ENCODE measurements around the gene PTDSS2.

The PTDSS2 gene

DNA sequence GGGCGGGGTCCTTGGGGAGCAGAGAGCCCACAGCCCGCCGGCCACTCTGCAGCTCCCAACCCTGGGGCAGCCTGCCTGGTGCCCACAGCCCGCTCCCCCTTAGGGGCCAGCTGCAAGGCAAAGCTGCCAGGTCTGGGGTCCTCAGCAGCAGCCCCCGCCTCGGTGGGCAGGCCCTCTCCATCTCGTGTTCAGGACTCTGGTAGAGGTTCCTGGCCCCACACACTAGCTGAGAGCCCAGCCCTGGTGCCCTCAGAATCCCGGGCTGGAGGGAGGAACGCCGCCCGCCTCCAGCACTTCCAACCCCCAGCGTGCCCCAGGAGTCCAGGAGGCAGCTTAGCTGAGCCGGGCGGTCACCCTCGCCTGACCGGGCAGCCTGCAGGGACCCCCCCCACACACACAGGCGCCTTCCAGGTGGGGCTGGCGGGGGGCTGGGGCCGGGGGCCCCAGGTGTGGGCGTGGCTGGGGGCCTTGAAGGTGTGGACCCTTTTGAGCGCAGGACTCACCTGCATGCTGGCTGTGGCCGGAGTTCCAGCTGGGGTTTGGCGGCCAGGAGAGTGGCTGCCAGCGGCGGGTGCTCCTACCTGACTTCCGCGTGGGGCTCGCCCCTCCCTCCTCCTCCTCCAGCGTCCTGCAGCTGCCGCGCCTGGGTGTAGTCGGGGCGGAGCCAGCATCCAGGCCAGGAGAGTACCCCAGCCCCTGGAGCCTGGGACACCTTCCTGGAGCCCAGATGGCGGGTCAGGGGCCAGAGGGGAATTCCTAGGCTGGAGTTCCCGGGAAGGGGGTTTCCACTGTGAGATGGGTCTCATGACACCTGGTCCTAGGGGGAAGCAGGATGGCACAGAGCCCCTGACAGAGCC, 8.4 kb upstream of the PTDSS2 start, which contains the start of gene ANO9:
TSS of gene ANO9 (minus strand) at position 594 of the 857 bp plus-strand sequence. CDS start at position 509, 85 bp downstream.
- DNase-seq (ENCODE audit: low read depth, low spot score) = no peak
- CTCF ChIA-PET = interaction anchor here (0.7 to 3.8 kb wide), 2 partner anchors 8 to 235 kb away, joined by 3 to 39 read pairs; partner anchors contain the start of gene PTDSS2
- H3K4me3 ChIP-seq (ENCODE audit: low read depth, low read length) = no peak within 1 kb of the TSS
- POLR2A ChIA-PET = no interaction called here
- TF ChIP-seq, protein P1, sequence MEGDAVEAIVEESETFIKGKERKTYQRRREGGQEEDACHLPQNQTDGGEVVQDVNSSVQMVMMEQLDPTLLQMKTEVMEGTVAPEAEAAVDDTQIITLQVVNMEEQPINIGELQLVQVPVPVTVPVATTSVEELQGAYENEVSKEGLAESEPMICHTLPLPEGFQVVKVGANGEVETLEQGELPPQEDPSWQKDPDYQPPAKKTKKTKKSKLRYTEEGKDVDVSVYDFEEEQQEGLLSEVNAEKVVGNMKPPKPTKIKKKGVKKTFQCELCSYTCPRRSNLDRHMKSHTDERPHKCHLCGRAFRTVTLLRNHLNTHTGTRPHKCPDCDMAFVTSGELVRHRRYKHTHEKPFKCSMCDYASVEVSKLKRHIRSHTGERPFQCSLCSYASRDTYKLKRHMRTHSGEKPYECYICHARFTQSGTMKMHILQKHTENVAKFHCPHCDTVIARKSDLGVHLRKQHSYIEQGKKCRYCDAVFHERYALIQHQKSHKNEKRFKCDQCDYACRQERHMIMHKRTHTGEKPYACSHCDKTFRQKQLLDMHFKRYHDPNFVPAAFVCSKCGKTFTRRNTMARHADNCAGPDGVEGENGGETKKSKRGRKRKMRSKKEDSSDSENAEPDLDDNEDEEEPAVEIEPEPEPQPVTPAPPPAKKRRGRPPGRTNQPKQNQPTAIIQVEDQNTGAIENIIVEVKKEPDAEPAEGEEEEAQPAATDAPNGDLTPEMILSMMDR (IDR thresholded peaks at IDR 0.05; ENCODE audit: insufficient read depth, low read length, missing control alignments) = no peak

DNA sequence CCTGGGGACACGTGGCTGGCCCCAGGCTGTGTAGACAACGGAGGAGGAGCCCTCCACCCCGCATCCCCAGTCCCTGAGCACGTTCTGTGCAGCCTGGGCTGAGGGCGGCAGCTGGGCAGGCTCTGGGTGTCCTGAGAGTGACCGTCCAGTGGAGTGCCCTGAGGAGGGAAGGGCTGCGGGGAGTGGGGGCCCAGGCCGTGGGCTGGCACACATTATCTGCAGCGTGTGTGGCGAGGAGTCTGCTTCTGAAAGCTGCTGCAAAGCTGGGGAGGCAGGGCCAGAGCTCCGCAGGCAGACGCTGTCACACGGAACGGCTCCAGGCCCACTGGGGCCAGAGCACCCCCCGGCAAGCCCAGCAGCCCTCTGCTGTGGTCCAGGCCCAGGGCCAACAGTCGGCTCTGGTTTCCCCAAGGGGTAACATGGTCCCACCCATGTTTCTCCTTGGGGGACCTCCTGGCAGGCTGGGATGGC, 7.4 kb upstream of the PTDSS2 start:
- TF ChIP-seq, protein P1 (IDR thresholded peaks at IDR 0.05; ENCODE audit: insufficient read depth, low read length, missing control alignments) = no peak
- ChIA-PET POLR2A (no interaction called here), CTCF (interaction anchor here (1.0 kb wide), 1 partner anchor 76 kb away, joined by 3 read pairs; no protein-coding TSS in a partner anchor)
- no peak for DNase-seq (ENCODE audit: low read depth, low spot score)
- H3K4me3 ChIP-seq (ENCODE audit: low read depth, low read length) = no peak overlapping the region

DNA sequence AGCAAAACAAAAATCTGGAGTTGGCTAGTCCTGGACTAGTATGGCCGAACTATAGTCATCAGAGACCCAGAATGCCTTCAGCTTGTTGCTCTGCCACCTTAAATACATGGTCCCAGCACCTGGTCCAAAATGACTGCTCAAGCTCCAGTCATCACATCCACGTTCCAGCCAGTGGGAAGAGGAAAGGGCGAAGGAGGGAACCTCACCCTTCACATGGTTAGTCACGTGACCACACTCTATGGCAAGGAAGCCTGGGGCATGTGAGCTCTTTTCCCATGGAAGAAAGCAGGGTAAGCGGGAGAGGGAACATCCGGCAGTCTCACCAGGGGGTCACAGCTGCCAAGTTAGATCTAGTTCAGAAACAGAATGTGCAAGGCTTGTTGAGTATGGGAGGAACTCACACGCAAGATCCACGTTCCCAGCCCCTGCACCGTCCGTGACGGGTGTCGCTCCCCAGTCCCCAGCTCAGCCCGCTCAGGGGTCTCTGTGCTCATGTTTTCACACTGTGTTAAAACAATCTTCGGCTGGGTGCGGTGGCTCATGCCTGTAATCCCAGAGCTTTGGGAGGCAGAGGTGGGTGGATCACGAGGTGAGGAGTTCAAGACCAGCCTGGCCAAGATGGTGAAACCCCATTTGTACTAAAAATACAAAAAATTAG, 6.4 kb upstream of the PTDSS2 start:
- no peak overlapping the region for H3K4me3 ChIP-seq (ENCODE audit: low read depth, low read length)
- DNase-seq (ENCODE audit: low read depth, low spot score) = no peak
- POLR2A ChIA-PET = no interaction called here
- TF ChIP-seq, protein P1 (IDR thresholded peaks at IDR 0.05; ENCODE audit: insufficient read depth, low read length, missing control alignments) = no peak
- CTCF ChIA-PET = interaction anchor here (1.0 kb wide), 1 partner anchor 75 kb away, joined by 3 read pairs; no protein-coding TSS in a partner anchor

DNA sequence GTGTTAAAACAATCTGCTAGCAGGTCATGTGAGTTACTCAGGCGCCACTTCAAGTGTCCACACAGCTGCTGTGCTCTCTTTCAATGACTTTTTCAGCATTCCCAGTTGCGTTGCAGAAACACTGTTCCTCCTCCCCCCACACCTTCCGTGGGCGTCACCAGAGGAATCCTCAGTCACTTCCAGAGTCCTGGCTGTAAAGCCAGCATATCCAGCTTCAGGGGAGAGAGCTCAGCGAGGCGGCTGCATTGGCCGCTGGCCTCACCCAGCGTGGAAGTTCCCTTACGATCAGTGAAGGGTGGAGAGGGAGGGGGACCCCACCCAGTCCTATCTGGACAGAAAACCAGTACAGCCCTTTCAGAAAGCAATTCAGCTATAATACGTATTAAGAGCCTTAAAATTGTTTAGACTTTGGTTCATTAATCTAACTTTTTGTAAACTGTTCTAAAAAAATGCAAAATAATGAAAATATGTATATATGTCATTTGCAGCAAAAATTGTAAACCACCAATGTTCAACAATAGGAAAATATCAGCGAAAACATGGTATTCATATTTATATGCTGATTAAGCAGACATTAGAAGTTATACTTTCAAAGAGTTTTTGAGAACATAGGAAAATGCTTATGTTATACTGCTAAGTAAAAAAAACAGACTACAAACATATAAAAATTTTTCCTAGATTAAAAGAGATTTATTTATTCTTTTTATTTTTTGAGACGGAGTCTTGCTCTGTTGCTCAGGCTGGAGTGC, 5.5 kb upstream of the PTDSS2 start:
- ChIA-PET POLR2A (no interaction called here), CTCF (interaction anchor here (0.6 kb wide), 1 partner anchor 139 kb away, joined by 4 read pairs; no protein-coding TSS in a partner anchor)
- TF ChIP-seq, protein P1 (IDR thresholded peaks at IDR 0.05; ENCODE audit: insufficient read depth, low read length, missing control alignments) = no peak
- no peak for DNase-seq (ENCODE audit: low read depth, low spot score)
- no peak overlapping the region for H3K4me3 ChIP-seq (ENCODE audit: low read depth, low read length)

DNA sequence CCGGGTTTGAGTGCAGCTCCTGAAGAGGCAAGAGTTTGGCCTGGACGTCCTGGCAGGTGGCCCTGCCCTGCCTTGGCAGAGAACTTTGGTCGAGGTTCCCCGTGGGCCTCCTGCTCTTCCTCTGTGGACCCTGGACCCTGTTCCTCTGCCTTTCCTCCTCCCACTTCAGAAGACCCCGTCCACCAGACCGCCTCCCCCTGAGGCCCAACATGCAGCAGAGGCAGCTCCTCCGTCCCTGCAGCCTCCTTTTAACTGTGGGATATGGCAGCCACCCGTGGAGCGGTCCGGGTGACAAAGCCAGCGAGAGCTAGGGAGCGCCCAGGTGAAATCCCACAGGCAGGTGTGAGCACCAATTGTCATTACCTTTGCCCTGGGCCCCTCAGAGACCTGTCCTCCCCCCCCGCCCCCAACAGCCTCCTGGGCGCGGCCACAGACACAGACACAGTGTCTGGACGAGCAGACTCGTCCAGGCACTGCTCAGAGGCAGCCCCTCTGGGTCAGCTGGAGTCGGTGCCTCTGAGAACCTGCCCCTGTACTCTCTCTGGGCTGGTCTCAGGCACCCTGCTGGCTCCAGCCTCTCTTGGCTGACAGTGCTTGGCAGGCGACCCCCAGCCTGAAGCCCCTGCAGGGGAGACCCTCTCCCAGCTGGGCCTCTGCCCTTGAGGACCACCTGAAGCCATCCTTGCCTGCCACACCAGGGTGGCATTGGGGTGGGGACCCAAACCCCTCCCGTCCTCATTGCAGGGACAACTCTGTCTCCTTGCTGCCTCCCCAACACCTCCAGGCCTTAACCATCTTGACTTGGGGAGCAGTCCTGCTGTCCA, 4.1 kb upstream of the PTDSS2 start:
- no peak for DNase-seq (ENCODE audit: low read depth, low spot score)
- ChIA-PET CTCF (interaction anchor here (1.0 to 3.7 kb wide), 3 partner anchors 39 to 140 kb away, joined by 3 to 32 read pairs (median 4); partner anchors contain the start of gene IFITM2), POLR2A (no interaction called here)
- TF ChIP-seq, protein P1 (IDR thresholded peaks at IDR 0.05; ENCODE audit: insufficient read depth, low read length, missing control alignments) = no peak
- no peak overlapping the region for H3K4me3 ChIP-seq (ENCODE audit: low read depth, low read length)

Measured in AG04449 (cell line).